GM18873 (cell line): Measurements from ENCODE around the gene ZBTB6.

Experiments used
- ATAC-seq: cut with Tn5 transposase; IDR thresholded peaks from one replicate; pipeline ENCODE4 v1.9.1; 2021; ENCODE audit warnings: mild to moderate bottlenecking, moderate library complexity, moderate number of reproducible peaks; ENCODE audit not compliant: unreplicated experiment, low FRiP score

ZBTB6 gene, protein sequence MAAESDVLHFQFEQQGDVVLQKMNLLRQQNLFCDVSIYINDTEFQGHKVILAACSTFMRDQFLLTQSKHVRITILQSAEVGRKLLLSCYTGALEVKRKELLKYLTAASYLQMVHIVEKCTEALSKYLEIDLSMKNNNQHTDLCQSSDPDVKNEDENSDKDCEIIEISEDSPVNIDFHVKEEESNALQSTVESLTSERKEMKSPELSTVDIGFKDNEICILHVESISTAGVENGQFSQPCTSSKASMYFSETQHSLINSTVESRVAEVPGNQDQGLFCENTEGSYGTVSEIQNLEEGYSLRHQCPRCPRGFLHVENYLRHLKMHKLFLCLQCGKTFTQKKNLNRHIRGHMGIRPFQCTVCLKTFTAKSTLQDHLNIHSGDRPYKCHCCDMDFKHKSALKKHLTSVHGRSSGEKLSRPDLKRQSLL

DNA sequence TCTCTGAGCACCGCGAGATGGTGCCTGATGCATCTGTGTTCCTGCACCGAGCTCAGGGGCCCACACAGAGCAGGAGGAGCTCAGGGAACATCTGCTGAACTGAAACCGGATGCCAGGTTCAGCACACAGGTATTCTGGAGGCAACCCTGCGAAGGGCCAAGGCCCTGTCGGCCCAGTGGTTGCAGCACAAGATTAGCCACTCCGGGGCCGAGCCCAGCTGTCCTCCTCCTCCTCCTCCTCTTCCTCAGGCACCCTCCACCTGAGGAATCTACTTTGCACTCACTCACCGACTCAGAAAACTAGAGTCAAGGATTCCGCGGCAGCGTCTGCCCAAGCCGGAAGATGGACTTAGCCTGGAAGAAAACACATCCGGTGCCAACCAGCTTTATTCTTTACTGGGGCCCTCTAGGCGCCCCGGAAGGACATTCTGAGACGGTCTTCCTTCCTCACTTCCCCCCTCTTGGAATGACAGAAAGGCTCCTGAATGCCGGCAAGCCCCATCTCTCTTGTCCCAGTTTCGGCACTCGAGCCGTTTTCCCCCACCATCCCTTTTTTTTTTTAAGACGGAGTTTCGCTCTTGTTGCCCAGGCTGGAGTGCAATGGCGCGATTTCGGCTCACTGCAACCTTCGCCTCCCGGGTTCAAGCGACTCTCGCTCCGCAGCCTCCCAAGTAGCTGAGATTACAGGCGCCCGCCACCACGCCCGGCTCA is at the start of gene ZBTB6:
ZBTB6 (minus strand) TSS at position 360 of the 710 bp plus-strand sequence. CDS start 1,251 bp downstream, outside the sequence.
- ATAC-seq = peak; percentile 93

DNA sequence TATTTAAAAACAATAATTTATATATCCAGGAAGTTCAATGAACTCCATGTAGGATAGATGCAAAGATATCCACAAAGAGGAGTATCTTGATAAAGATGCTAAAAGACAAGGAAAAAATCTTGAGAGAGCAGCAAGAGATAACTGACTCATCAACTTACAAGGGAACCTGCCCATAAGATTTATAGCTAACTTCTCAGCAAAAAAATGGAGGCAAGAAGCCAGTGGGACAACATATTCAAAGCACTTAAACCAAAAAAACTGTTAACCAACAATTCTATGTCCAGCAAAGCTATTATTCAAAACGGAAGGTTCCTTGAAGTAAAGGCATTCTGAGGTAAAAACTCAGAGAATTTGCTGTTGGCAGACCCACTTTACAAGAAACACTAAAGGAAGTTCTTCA is 48.0 kb upstream of the ZBTB6 start:
- no peak for ATAC-seq

GRCh38 chr9:122955961-122956360 is 42.8 kb upstream of the ZBTB6 start:
- no peak for ATAC-seq

DNA sequence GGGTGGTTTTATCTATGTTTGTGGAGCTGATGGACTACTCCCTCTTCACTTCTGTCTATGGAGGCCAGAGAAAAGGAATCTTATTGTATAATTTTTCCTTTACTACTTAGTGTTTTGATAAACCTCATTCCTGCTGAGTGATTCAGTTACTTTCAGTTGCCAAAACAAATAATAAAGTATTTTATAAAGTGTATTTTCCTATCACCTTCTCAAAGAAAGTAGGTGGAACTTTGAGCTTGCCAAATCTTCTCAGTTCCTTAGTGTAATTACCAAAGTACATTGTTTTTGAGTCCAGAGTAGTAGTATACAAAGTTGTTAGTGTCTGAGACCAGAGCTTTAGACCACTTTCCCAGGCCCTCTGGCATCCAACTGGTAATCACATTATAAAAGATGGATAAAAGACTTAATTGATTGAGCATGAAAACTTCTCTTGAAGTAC is 41.1 kb upstream of the ZBTB6 start:
- no peak for ATAC-seq

GRCh38 chr9:122951056-122951455 is 37.9 kb upstream of the ZBTB6 start:
- ATAC-seq = no peak

GRCh38 chr9:122950263-122950662 is 37.1 kb upstream of the ZBTB6 start:
- no peak for ATAC-seq

- ATAC-seq = no peak
These were observed 36.6 kb upstream of the ZBTB6 start for GRCh38 chr9:122949696-122950095.

- ATAC-seq = no peak
These were observed 35.2 kb upstream of the ZBTB6 start for GRCh38 chr9:122948313-122948712.

- no peak for ATAC-seq
These were observed 33.4 kb upstream of the ZBTB6 start for GRCh38 chr9:122946461-122947005.

DNA sequence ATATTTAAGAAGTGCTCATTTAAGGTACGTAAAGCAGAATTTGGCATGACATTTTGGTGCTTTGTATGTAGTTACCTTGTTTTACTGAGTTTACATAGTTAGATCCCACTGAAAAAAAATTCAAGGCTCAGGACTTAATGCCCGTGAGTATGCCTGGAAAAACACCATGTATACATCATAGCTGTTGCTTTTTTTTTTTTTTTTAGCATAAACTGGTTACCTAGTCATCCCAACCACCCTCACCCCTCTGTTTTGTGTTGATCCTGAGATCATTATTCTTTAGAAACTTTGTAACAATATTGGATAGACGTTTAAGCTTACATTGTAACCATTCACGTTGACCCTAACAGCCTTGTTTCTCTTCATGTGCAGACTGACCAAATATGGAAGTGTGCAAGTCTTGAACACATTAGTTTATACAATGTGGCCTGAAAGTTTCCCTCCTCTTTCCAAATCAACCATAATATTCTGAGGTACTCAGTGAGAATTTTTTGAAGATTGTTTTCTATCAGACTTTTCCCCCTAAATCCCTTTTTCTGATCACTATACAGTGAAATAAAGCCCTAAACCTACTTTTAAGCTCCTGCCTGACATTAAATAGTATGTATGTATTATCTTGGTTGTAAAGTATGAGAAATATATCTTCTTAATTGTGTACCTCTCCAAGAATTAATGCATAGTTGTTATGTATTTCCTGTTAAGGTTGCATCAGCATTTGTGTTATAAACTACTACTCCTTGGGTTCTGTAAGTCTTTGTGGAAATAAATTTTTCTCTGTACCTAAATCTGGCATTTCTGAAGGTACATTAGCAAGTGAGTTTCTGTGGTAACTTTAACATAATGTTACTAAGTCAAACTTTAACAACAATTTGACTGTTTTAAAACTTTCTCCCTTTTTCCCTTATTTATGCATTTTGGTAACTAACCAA is 32.1 kb upstream of the ZBTB6 start:
- no peak for ATAC-seq

- ATAC-seq = no peak
These were observed 28.6 kb upstream of the ZBTB6 start for GRCh38 chr9:122941582-122942234.

DNA sequence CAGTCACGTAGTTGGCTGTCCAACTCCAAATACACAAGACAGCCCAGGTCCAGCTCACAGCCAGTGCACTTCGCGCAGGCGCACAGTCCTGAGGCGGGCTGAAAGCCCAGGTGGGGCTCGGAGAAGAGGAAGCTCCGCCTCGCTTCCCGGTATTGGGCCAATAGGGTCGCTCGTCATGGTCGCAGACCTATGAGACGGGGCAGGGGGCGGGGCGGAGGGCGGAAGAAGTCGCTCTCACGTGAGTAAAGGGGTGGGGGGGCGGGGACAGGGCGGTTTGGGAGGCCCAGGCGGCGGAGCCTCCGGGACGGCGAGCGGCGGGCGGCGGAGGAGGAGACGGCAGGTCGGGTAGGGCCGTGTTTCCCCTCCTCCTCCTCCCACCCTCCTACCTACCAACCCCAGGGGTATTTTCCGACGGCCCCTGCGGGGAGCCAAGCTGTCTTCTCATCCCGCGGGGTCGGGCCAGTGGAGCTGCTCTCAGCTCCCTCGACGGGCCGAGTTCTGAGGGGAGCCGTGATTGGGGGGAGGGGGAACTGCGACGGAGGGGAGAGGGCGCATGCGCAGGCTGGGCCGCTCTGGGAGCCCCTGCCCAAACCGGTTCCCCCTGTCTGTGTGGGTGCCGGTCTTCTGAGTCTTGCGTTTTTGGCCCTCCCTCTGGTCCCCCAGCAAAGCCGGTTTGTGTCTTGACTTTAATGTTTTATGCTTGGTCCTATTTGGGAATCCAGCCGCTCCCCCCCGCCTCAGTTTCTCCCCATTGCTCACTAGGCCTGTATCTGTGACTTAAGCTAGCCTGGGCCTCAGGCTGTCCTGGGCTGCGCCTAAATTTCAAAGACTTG is 27.8 kb upstream of the ZBTB6 start, which contains the start of gene RABGAP1:
RABGAP1 (plus strand) TSS at position 272 of the 833 bp plus-strand sequence. CDS start 16,040 bp downstream, outside the sequence.
- peak; percentile 95 for ATAC-seq

GRCh38 chr9:122940454-122940748 is 27.3 kb upstream of the ZBTB6 start:
- no peak for ATAC-seq

DNA sequence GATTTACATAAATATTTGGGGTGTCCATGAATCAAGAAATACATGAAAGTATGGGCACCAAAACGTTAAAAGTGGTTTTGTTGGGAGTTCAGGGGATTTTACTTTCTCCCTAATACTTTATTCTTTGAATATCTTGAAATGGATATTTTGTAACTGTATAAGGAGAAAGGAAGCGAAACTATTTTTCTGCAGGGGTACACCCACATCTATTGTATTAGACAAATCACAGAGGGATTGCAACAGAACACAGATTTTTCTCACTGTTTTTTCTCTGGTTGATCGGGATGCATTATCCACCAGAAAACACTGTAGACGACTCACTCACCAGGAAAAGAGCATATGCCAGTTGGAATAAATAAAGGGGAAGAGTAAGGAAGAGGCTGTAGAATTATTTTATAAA is 26.5 kb upstream of the ZBTB6 start:
- no peak for ATAC-seq

- ATAC-seq = no peak
These were observed 23.8 kb upstream of the ZBTB6 start for GRCh38 chr9:122936883-122937282.

GRCh38 chr9:122936464-122936863 is 23.3 kb upstream of the ZBTB6 start:
- no peak for ATAC-seq

GRCh38 chr9:122931226-122932121 is 18.4 kb upstream of the ZBTB6 start, which contains the start of gene ZBTB26:
TSS of gene ZBTB26 (minus strand) at chr9:122931512. CDS start at chr9:122919934, 11,578 bp downstream.
- peak; percentile 92 for ATAC-seq
